ENCODE data around the gene GDNF.
A peak's percentile ranks its signal among the peaks of the same experiment; 100 is the strongest.
"Not testable (repeated sequence)": the region's sequence is repeated elsewhere in the genome, so short reads cannot be mapped to it uniquely, and the experiment has no call there.

The GDNF gene

GRCh38 chr5:37787742-37788141 lies 52.1 kb downstream of the GDNF start:
- DNase-seq (ENCODE audit: low read depth in 4 of 4, low spot score in 1 of 4), result no peak

DNA sequence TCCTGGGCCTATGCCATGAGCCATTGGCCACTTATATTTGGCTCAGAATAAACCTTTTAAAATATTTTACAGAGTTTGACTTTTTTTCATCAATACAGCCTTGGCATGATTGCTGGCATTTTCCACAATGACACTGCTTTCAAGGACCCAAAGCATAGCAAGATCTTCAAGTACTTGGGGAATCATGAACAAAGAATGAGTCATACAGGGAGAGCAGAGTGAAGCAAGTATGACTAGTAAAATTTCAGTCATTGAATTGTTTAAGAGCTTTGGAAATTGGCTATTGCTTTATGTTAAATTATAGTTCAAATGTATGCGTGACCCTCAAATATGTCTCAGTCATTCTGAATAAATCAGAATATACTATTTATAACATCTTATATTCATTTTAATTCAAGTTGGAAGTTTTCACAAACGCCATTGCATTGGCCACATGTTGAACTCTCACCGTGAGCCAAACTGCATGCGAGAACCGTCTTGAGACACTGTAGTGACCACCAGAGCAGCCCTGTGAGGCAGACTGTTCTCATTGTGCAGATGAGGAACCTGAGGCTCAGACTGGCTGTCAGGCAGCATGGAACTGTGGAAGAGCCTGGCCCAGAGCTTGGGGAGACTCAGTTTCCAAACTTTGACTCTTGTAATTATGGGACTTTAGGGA lies 52.9 kb downstream of the GDNF start:
- DNase-seq (ENCODE audit: low read depth in 4 of 4, low spot score in 1 of 4), result no peak

- no peak for DNase-seq (ENCODE audit: low read depth in 4 of 4, low spot score in 1 of 4)
Observed at GRCh38 chr5:37786416-37786815, 53.4 kb downstream of the GDNF start.

DNA sequence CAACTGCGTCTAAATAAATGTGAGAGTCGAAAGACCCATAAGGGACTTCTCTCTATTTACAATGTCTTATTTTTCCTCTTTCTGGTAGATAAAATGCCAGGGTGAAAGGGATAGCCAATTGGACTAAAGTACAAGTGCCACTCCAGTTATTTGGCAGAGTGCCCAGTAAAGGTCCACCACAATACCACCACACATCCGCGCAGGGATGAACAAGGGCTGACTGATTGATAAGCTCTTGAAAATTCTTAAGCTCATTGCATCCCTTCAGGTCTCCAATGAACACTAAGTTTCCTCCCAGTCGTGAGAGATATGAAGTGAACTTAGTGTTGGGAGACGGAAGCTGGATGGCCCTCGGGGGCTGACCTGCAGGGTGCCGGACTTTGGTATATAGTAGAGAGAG lies 58.4 kb downstream of the GDNF start:
- not testable (repeated sequence) for DNase-seq (ENCODE audit: low read depth in 4 of 4, low spot score in 1 of 4)

DNA sequence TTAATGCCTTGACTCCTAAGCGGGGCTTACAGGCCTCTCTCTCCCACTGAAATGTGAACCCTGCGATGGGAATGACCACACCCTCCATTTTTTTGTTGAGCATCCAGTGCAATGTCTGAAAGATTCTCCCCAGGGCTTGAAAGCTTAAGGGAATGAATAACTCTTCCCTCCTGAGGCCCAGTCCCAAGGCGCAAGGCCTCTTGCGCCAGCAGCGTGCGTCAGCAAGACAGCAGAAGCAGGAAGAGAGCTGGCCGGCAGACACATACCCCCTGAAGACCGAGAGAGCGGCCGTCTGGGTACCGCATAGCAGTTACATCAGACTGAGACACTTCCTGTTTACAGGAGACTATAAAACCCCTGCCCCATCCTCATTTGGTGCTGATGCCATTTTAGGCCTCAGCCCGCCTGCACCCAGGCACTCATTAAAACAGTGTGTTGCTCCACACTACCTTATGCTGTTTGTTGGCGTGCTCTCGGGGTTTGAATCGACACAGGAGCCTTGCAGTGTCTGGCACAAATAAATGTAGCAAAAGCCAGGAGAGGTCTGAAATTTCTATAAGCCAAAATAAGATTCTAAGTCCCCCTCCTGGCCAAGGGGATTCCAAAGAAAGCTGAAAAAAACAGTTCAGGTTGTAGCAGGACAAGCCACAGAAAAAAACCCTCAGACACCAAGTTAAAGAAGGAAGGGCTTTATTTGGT lies 62.3 kb downstream of the GDNF start:
- no peak for DNase-seq (ENCODE audit: low read depth in 4 of 4, low spot score in 1 of 4)

DNA sequence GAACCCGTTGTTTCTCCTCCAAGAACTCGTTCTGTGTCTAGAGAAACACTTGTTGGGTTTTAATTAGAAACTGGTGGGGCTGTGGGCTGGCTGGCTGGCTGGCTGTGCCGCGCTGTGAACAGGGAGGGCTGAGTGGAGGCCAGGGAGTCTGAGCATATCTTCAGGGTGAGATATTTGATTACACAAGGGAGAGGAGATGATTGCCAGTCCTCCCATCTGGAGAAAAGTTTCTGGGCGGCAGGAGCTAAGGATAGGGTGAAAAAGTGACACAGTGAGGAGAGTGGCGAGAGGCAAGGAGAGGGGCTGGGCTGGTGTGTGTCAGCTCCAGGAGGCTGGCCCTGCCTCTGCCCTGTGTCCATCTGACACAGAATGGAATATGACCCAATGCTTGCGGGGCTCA lies 63.0 kb downstream of the GDNF start:
- DNase-seq (ENCODE audit: low read depth in 4 of 4, low spot score in 1 of 4), result no peak

- DNase-seq (ENCODE audit: low read depth in 4 of 4, low spot score in 1 of 4), result peak in 1 of 4 experiments; percentile 7
Observed at GRCh38 chr5:37774912-37775483, 64.8 kb downstream of the GDNF start.

- DNase-seq (ENCODE audit: low read depth in 4 of 4, low spot score in 1 of 4), result no peak
Observed at GRCh38 chr5:37773809-37774208, 66.0 kb downstream of the GDNF start.

DNA sequence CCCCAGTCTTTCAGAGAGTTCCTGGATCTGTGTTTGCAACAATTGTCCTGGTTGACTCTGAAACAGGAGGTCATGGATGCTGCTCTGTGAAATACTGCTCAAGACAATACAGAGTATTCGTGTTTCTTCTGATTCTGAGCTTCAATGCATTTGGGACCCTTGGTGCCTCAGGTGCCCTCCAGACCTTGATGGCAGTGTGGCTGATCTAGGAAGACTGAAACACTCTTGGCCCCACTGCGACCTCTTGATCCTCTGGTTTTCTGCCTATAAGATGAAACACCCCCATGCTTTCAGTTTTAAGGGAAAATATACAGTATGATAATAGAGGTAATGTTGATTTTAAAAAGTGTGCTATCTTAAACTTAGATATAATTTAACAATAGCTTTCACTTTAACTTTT lies 67.6 kb downstream of the GDNF start:
- no peak for DNase-seq (ENCODE audit: low read depth in 4 of 4, low spot score in 1 of 4)

DNA sequence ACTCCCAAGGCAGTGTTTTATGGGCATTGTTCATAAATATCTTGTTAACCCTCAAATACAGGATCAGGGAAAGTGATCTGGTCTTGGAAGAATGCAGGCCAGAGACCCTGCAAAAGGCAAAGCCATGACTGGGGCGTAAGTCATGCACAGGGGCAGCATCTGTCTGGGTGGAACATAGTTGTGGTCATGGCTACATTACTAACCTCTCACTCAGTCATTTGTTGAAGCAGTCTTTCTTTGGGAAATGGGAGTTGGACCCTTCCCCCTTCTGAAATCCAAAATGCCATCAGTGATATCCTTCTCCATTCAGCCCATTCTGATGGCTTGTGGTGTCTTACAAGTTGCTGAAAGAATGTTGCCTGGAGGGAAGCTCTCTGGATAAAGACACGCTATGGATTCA lies 68.1 kb downstream of the GDNF start:
- DNase-seq (ENCODE audit: low read depth in 4 of 4, low spot score in 1 of 4), result no peak

GRCh38 chr5:37771203-37771611 lies 68.6 kb downstream of the GDNF start:
- DNase-seq (ENCODE audit: low read depth in 4 of 4, low spot score in 1 of 4), result no peak

- no peak for DNase-seq (ENCODE audit: low read depth in 4 of 4, low spot score in 1 of 4)
Observed at GRCh38 chr5:37770786-37771185, 69.1 kb downstream of the GDNF start.

GRCh38 chr5:37769840-37770239 lies 70.0 kb downstream of the GDNF start:
- DNase-seq (ENCODE audit: low read depth in 4 of 4, low spot score in 1 of 4), result no peak

- no peak for DNase-seq (ENCODE audit: low read depth in 4 of 4, low spot score in 1 of 4)
Observed at GRCh38 chr5:37769108-37769507, 70.7 kb downstream of the GDNF start.

DNA sequence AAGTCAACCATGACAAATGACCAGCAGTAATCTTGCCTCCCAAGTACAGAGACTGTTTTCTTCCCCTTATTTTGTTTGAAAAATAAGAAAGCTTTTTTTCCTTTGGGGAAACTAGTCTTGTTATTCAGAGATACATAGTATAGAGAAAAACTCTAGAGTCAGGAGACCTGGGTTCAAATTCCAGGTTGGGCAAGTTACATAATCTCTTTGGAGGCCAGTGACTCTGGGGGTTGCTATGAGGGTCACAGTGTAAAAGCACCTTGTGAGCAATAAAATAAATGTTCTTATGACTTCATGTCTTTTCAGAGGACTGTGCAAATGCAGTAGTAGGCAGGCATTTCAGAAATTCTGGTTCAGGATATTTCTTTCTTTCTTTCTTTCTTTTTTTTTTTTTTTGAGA lies 71.5 kb downstream of the GDNF start:
- DNase-seq (ENCODE audit: low read depth in 4 of 4, low spot score in 1 of 4), result no peak

DNA sequence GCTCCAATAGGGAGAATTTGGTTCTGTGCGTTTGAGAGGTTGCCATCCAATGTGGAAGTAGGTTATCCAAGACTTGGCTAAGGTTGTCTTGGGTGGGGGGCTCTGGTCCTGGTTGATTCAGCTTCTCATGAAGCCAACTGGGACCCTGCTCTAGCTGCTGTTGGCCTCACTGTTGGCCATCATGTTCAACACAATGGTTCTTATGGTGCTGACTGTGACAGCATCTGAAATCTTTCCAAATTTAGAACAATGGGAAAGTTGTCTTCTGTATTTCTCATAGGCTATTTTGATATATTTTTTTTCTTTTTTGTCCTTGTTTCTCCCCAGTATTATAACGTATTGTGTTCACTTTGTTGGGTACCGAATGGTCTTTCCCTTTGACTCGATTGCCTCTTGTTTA lies 71.9 kb downstream of the GDNF start:
- DNase-seq (ENCODE audit: low read depth in 4 of 4, low spot score in 1 of 4), result no peak

- no peak for DNase-seq (ENCODE audit: low read depth in 4 of 4, low spot score in 1 of 4)
Observed at GRCh38 chr5:37767251-37767650, 72.6 kb downstream of the GDNF start.

Data from stimulated activated CD4-positive, alpha-beta T cell treated with anti-CD3 and anti-CD28 coated beads, Interleukin-1b, Interleukin-23, amount 100 ng/mL, for 24 hours (primary cell).